ENCODE results near the gene SERPINA6.

- no peak for TF ChIP-seq CTCF (IDR thresholded peaks at IDR 0.05)
- TF ChIP-seq POLR2A (IDR thresholded peaks at IDR 0.05) = no peak
These were observed 10.5 kb downstream of the SERPINA6 start for GRCh38 chr14:94312481-94313246.
